Liver (tissue), 9 donors: ENCODE results near the gene SLMAP. TPM values are rescaled to one million over a fixed set of nuclear protein-coding genes. Genes with fewer than 3 reads are reported as not detected.

Source experiments
- DNase-seq: peaks from one replicate; pipeline ENCODE4 v3.0.0-alpha.2; 2017; ENCODE audit warnings: low spot score
- H3K27ac ChIP-seq, 2 donors: one replicate each; pipeline ENCODE4 v1.7.0; 2013; ENCODE audit warnings: inconsistent platforms in 2 of 2, low read length in 2 of 2, control low read depth in 1 of 2, low read depth in 1 of 2, mild to moderate bottlenecking in 1 of 2
- H3K27me3 ChIP-seq, 4 donors: one replicate each; pipeline versions ENCODE4 v1.6.1 to v1.7.0; 2013; ENCODE audit warnings: low read length in 3 of 4, inconsistent platforms in 1 of 4, mild to moderate bottlenecking in 1 of 4, moderate library complexity in 1 of 4; ENCODE audit not compliant: control insufficient read depth in 4 of 4, insufficient read depth in 4 of 4
- H3K36me3 ChIP-seq, 4 donors: one replicate each; pipeline versions ENCODE4 v1.6.1 to v1.7.0; 2013; ENCODE audit warnings: low read length in 3 of 4, mild to moderate bottlenecking in 3 of 4, low read depth in 1 of 4, moderate library complexity in 1 of 4; ENCODE audit not compliant: control insufficient read depth in 4 of 4, insufficient read depth in 3 of 4
- H3K4me1 ChIP-seq, 4 donors: one replicate each; pipeline versions ENCODE4 v1.6.1 to v1.7.0; 2013; ENCODE audit warnings: low read length in 3 of 4, mild to moderate bottlenecking in 3 of 4, moderate library complexity in 1 of 4; ENCODE audit not compliant: control insufficient read depth in 4 of 4, insufficient read depth in 4 of 4
- H3K4me3 ChIP-seq, 3 donors: one replicate each; pipeline versions ENCODE4 v1.6.1 to v1.7.0; 2013; ENCODE audit warnings: low read length in 3 of 3, control low read depth in 1 of 3, low read depth in 1 of 3, mild to moderate bottlenecking in 1 of 3
- H3K9ac ChIP-seq, 2 donors: one replicate each; pipeline ENCODE4 v1.7.0; 2013; ENCODE audit warnings: low read length in 2 of 2, mild to moderate bottlenecking in 2 of 2, moderate library complexity in 2 of 2, control low read depth in 1 of 2, low read depth in 1 of 2
- H3K9me3 ChIP-seq, 4 donors: one replicate each; pipeline versions ENCODE4 v1.6.1 to v1.7.0; 2013; ENCODE audit warnings: low read length in 3 of 4; ENCODE audit not compliant: control insufficient read depth in 4 of 4
- ATF3 ChIP-seq: IDR thresholded peaks from 2 replicates; pipeline ENCODE4 v1.6.1; 2016; ENCODE audit warnings: antibody characterized with exemption
- CTCF ChIP-seq: fragments of 150-350 bp; IDR thresholded peaks from 2 replicates; pipeline ENCODE4 v1.5.1; 2017; ENCODE audit warnings: improper control_type of control experiment, low read depth, low read length; ENCODE audit not compliant: missing input control
- EGR1 ChIP-seq, 2 donors: IDR thresholded peaks; 2 replicates each; pipeline ENCODE4 v1.6.1; 2016 to 2018; ENCODE audit warnings: antibody characterized with exemption in 2 of 2, low read depth in 2 of 2
- FOXA1 ChIP-seq: IDR thresholded peaks from 2 replicates; pipeline ENCODE4 v1.6.1; 2016; ENCODE audit warnings: antibody characterized with exemption
- FOXA2 ChIP-seq: IDR thresholded peaks from 2 replicates; pipeline ENCODE4 v1.6.1; 2016; ENCODE audit warnings: antibody characterized with exemption
- GABPA ChIP-seq, 2 donors: IDR thresholded peaks in 1 of 2; conservative IDR thresholded peaks in 1 of 2; 2 replicates each; pipeline ENCODE4 v1.6.1; 2016; ENCODE audit warnings: antibody characterized with exemption in 2 of 2, mild to moderate bottlenecking in 1 of 2, moderate library complexity in 1 of 2
- HNF4A ChIP-seq, 2 donors: conservative IDR thresholded peaks; 2 replicates each; pipeline ENCODE4 v1.6.1; 2016; ENCODE audit warnings: antibody characterized with exemption in 2 of 2, mild to moderate bottlenecking in 2 of 2
- HNF4G ChIP-seq: IDR thresholded peaks from 2 replicates; pipeline ENCODE4 v1.6.1; 2016; ENCODE audit warnings: antibody characterized with exemption
- JUND ChIP-seq, 2 donors: IDR thresholded peaks; 2 replicates each; pipeline ENCODE4 v1.6.1; 2016; ENCODE audit warnings: antibody characterized with exemption in 2 of 2
- MAX ChIP-seq: IDR thresholded peaks from 2 replicates; pipeline ENCODE4 v1.6.1; 2016; ENCODE audit warnings: antibody characterized with exemption
- NR2F2 ChIP-seq: IDR thresholded peaks from 2 replicates; pipeline ENCODE4 v1.6.1; 2016; ENCODE audit warnings: antibody characterized with exemption
- RAD21 ChIP-seq, 2 donors: IDR thresholded peaks; 2 replicates each; pipeline ENCODE4 v1.6.1; 2016; ENCODE audit warnings: antibody characterized with exemption in 2 of 2, mild to moderate bottlenecking in 2 of 2
- REST ChIP-seq: IDR thresholded peaks from 2 replicates; pipeline ENCODE4 v1.6.1; 2016; ENCODE audit warnings: antibody characterized with exemption, mild to moderate bottlenecking
- RXRA ChIP-seq, 2 donors: IDR thresholded peaks; 2 replicates each; pipeline ENCODE4 v1.6.1; 2017 to 2018; ENCODE audit warnings: antibody characterized with exemption in 2 of 2, mild to moderate bottlenecking in 1 of 2
- SP1 ChIP-seq: IDR thresholded peaks from 2 replicates; pipeline ENCODE4 v1.6.1; 2018; ENCODE audit warnings: antibody characterized with exemption, mild to moderate bottlenecking
- TAF1 ChIP-seq: conservative IDR thresholded peaks from 2 replicates; pipeline ENCODE4 v1.6.1; 2016; ENCODE audit warnings: antibody characterized with exemption, mild to moderate bottlenecking
- YY1 ChIP-seq: IDR thresholded peaks from 2 replicates; pipeline ENCODE4 v1.6.1; 2016; ENCODE audit warnings: antibody characterized with exemption, mild to moderate bottlenecking
- ZBTB33 ChIP-seq: IDR thresholded peaks from 2 replicates; pipeline ENCODE4 v1.6.1; 2016; ENCODE audit warnings: antibody characterized with exemption
- WGBS: extraction: QIAGEN DNeasy Blood & Tissue Kit; methylation state at CpG from one replicate; pipeline ENCODE4 v1.1.7; 2013; 5-methylcytosine and 5-hydroxymethylcytosine counted together
- polyA plus RNA-seq, 2 donors: library from polyadenylated mRNA; stranded (reverse) in 1 of 2; unstranded in 1 of 2; fragments of 200-250 nt in 1 of 2; fragments of >200 nt in 1 of 2; fragmentation: Nextera tagmentation in 1 of 2; extraction: Ambion mirVana in 1 of 2; gene quantifications; one replicate each; pipeline versions ENCODE4 v1.2.1 to v1.2.3, GENCODE V29; 2013 to 2015
- total RNA-seq, 2 donors: library from RNA; depleted of rRNA; stranded (reverse); fragments of >200 nt; gene quantifications; one replicate each; pipeline ENCODE4 v1.2.3, GENCODE V29; 2014
- donor health status: healthy.
- donor health status: healthy.
- donor health status: healthy.
- donor health status: healthy.
- donor health status: healthy.

SLMAP gene
- total and polyA plus RNA-seq, 4 donors: 10.2 to 37.8 (median 19.4) TPM

- Histone ChIP-seq H3K27me3 (no peaks in the 10 kb centered on the region), H3K27ac (no peak overlapping the region), H3K36me3 (no peaks in the 10 kb centered on the region), H3K9me3 (no peaks in the 10 kb centered on the region), H3K4me3 (no peak overlapping the region), H3K4me1 (peaks cover 3 to 10% (median 6%) of the 10 kb centered on the region in 4 donors), H3K9ac (no peak overlapping the region)
- WGBS: 97% methylated on average over 3 of the region's 3 CpGs
- no peak for TF ChIP-seq MAX
- no peak for TF ChIP-seq FOXA1
- TF ChIP-seq CTCF: no peak
- TF ChIP-seq TAF1: no peak
- no peak for TF ChIP-seq JUND (IDR thresholded peaks at IDR 0.05)
- TF ChIP-seq FOXA2: no peak
- no peak for TF ChIP-seq NR2F2
- no peak for TF ChIP-seq SP1
- no peak for TF ChIP-seq EGR1 (IDR thresholded peaks at IDR 0.05; ENCODE audit: low read depth in 2 of 2)
- TF ChIP-seq HNF4A (conservative IDR thresholded peaks at IDR 0.05): no peak
- no peak for TF ChIP-seq HNF4G
- DNase-seq: no peak
Measured at GRCh38 chr3:57788624-57789018, 32.5 kb downstream of the SLMAP start.

- Histone ChIP-seq H3K27ac (no peak overlapping the region), H3K27me3 (no peaks in the 10 kb centered on the region), H3K4me1 (peaks cover 0 to 5% (median 1%) of the 10 kb centered on the region in 4 donors), H3K9me3 (no peaks in the 10 kb centered on the region), H3K36me3 (no peaks in the 10 kb centered on the region), H3K9ac (no peak overlapping the region), H3K4me3 (no peak overlapping the region)
- TF ChIP-seq JUND (IDR thresholded peaks at IDR 0.05): no peak
- no peak for TF ChIP-seq YY1
- TF ChIP-seq CTCF: no peak
- no peak for TF ChIP-seq FOXA1
- no peak for TF ChIP-seq HNF4G
- TF ChIP-seq GABPA (IDR thresholded peaks at IDR 0.05 in 1 of 2, conservative IDR thresholded peaks at IDR 0.05 in 1 of 2): no peak
- no peak for TF ChIP-seq FOXA2
- TF ChIP-seq EGR1 (IDR thresholded peaks at IDR 0.05; ENCODE audit: low read depth in 2 of 2): no peak
- TF ChIP-seq HNF4A (conservative IDR thresholded peaks at IDR 0.05): no peak
- TF ChIP-seq RAD21 (IDR thresholded peaks at IDR 0.05): no peak
- no peak for TF ChIP-seq ATF3
- no peak for TF ChIP-seq TAF1
- no peak for TF ChIP-seq SP1
- TF ChIP-seq REST: no peak
- no peak for TF ChIP-seq RXRA (IDR thresholded peaks at IDR 0.05)
- no peak for TF ChIP-seq MAX
- no peak for TF ChIP-seq ZBTB33
- WGBS: 87% methylated on average over 2 of the region's 2 CpGs
- no peak for DNase-seq
Measured at GRCh38 chr3:57791245-57791644, 35.1 kb downstream of the SLMAP start.
